Activated naive CD8-positive, alpha-beta T cell (primary cell): ENCODE measurements around the gene SLC1A2.

Experiments
- H3K27ac Mint-ChIP-seq: one replicate; pipeline ENCODE4 v1.8.0; 2021; ENCODE audit warnings: mixed read lengths
- H3K27me3 Mint-ChIP-seq: one replicate; pipeline ENCODE4 v1.8.0; 2021; ENCODE audit warnings: mixed read lengths
- H3K36me3 Mint-ChIP-seq: one replicate; pipeline ENCODE4 v1.8.0; 2021; ENCODE audit warnings: mixed read lengths
- H3K4me1 Mint-ChIP-seq: one replicate; pipeline ENCODE4 v1.8.0; 2021; ENCODE audit warnings: low read depth, mixed read lengths
- H3K4me3 Mint-ChIP-seq: one replicate; pipeline ENCODE4 v1.8.0; 2021; ENCODE audit warnings: mild to moderate bottlenecking, mixed read lengths
- H3K9me3 Mint-ChIP-seq: one replicate; pipeline ENCODE4 v1.8.0; 2021; ENCODE audit warnings: low read depth, mixed read lengths

The SLC1A2 gene

DNA sequence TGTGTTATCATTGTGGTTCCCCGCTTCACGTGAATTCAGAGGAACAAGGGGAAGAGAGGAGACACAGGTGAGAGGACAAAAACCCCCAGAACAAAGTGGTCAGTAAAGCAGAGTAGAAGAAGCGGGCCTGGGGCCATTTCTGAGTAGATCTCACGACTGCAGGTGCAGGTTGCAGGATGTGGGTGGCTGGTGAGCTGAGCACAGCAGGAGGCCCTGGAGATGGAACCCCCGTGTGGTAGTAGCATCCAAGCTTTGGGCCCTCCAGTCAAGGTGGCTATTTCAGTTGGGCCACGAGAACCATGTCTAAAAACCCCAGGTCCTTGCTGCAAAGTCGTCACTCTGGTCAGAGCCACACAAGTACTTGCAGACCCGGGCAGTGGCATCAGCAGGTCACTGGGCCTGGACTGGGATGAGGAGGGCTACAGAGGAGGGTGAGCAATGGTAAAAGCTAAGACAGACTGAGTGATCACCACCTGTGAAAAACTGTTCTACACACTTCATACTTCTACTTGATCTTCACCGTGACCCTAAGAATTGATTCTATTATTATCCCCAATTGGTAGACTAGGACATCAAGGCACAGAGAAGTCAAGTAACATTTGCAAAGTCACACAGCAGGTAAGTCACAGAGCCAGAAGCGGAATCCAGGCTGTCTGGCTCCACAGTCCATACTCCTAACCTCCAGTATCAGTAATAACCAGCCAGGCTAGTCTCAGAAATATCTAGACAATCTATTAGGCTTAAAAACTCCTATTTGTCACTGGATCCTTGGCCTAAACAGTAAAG lies 43.8 kb downstream of the SLC1A2 start:
- H3K36me3 Mint-ChIP-seq, result no peaks in the 10 kb centered on the region

DNA sequence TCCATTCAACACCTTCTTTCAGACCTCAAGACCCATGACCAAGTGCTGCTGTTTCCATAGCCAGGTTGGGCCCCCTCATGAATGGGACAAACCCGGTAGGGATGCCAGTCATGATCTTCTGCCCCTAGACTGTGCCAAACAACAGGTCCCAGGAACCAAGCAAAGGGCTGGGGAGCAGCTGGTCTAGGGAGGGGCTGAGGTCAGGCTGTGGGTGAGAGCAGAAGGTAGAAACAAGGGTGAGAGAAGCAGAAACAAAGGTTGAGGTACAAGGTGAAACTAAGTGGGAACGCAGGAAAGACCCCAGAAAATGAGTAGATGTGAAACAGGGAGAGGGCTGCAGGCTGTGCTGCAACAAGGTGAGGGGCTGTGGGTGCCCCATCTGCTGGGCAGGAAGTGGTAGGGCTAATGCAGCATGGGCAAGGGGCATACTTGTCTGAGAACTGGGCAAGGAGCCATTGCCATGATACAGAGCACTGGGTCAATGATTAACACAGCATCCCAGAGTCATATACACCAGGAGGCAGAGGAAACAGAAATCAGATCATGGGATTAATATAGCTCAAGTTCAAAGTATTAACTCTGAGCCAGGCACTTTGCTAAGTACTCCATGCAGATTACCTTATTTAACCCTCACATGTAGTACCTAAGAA lies 45.9 kb downstream of the SLC1A2 start:
- Mint-ChIP-seq H3K27me3 (peaks cover 2% of the 10 kb centered on the region), H3K27ac (no peak overlapping the region), H3K36me3 (no peaks in the 10 kb centered on the region), H3K9me3 (no peaks in the 10 kb centered on the region), H3K4me3 (no peak overlapping the region), H3K4me1 (no peaks in the 10 kb centered on the region)

More for the DNA sequence above, 43.8 kb downstream of the SLC1A2 start:
- H3K4me3 Mint-ChIP-seq, result no peak overlapping the region
- H3K27ac Mint-ChIP-seq, result no peak overlapping the region
- H3K27me3 Mint-ChIP-seq, result peaks cover 2% of the 10 kb centered on the region
- H3K9me3 Mint-ChIP-seq, result no peaks in the 10 kb centered on the region
- no peaks in the 10 kb centered on the region for H3K4me1 Mint-ChIP-seq

DNA sequence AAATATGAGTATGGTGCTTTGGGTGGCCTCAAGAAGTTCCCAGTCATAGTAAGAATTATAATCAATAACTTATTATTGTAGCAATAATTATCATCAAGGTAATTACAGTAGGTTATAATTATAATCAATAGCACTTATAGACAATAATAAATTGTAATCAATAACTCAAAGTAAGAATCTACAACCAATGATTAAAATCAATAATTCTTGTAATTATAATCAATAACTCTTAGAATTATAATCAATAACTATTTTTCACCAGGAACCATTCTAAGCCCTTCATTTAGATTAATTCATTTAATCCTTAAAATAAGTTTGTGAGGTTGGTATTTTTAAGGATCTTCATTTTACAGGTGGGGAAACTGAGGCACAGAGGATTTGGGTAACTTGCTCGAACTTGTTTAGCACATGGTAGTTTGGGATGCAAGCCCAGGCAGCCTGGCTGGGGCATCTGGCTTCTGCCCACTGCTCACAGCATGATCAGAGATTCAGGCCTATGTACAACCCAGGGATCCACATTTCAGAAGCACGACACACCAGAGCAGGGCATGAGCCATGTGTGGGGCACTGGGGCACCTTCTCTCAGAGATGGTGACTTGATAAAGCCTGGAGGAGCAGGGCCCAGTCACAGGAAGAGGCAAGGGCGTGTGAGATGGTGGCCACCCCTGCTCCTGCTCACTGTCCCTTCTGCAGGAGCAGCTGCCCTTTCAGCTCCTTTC lies 46.6 kb downstream of the SLC1A2 start:
- H3K4me3 Mint-ChIP-seq, result no peak overlapping the region
- H3K36me3 Mint-ChIP-seq, result no peaks in the 10 kb centered on the region
- H3K9me3 Mint-ChIP-seq, result no peaks in the 10 kb centered on the region
- H3K27ac Mint-ChIP-seq, result no peak overlapping the region
- peaks cover 2% of the 10 kb centered on the region for H3K27me3 Mint-ChIP-seq
- H3K4me1 Mint-ChIP-seq, result no peaks in the 10 kb centered on the region

DNA sequence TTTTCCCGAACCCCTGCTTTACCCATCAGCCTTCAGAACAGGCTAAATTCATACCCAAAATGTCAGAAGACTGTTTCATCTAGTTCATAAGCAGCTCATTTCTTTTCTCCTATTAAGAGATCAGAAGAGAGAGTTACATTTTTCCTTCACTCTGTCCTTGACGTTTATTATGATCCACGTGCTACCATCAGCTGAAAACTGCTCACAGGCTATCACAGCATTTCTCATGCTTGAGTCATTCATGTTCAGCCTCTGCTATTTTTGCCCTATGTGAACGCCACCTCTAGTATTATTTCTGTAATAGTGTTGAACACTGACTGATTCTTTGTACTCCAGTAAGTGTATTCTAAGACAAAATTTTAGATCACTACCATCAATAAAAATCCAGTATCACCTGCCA lies 51.9 kb downstream of the SLC1A2 start:
- H3K4me3 Mint-ChIP-seq, result no peak overlapping the region

DNA sequence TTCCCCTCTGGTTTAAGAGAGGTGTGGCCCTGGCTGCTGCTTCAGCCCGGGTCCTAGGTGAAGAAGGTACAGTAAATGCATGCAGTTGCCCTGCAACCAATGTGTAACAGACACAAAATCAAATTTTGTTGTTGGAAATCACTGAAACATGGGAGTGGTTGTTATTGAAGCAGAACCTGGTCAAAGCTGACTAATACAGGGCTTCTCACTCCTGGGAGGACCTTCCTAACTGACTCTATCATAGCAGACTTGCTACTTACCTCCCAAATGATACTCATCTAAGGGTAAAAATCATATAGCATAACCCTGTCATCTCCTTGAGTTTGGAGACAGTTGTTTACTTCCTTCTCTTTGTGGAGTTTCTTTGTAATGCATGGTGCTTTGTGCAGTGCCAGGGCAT lies 52.6 kb downstream of the SLC1A2 start:
- peaks cover 3% of the 10 kb centered on the region for H3K36me3 Mint-ChIP-seq
- H3K27ac Mint-ChIP-seq, result no peak overlapping the region

More for the DNA sequence above, 51.9 kb downstream of the SLC1A2 start:
- peaks cover 2% of the 10 kb centered on the region for H3K27me3 Mint-ChIP-seq
- no peak overlapping the region for H3K27ac Mint-ChIP-seq
- H3K36me3 Mint-ChIP-seq, result peaks cover 3% of the 10 kb centered on the region
- H3K9me3 Mint-ChIP-seq, result no peaks in the 10 kb centered on the region
- H3K4me1 Mint-ChIP-seq, result no peaks in the 10 kb centered on the region

DNA sequence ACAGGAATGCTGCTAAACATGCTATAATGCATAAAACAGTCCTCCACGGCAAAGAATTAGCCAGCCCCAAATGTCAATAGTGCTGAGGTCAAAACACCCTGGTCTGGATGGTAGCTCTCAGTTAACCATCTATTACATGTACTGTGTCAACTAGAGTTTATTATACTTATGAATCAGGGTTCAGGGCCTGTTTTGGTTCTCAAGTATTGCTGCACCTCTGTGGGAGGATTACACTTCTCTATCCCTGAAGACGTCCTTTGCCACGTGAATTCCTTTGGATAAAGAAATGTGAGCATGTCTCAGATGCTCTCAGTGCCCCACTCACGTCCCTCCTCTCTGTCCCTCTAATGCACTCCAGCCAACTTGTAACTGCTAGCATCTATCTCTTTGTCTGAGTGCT lies 53.4 kb downstream of the SLC1A2 start:
- peaks cover 3% of the 10 kb centered on the region for H3K36me3 Mint-ChIP-seq
- H3K4me3 Mint-ChIP-seq, result no peak overlapping the region
- no peaks in the 10 kb centered on the region for H3K9me3 Mint-ChIP-seq
- H3K27ac Mint-ChIP-seq, result no peak overlapping the region
- H3K4me1 Mint-ChIP-seq, result no peaks in the 10 kb centered on the region
- H3K27me3 Mint-ChIP-seq, result no peaks in the 10 kb centered on the region

More for the DNA sequence above, 52.6 kb downstream of the SLC1A2 start:
- H3K4me1 Mint-ChIP-seq, result no peaks in the 10 kb centered on the region
- H3K27me3 Mint-ChIP-seq, result peaks cover 2% of the 10 kb centered on the region
- H3K9me3 Mint-ChIP-seq, result no peaks in the 10 kb centered on the region
- no peak overlapping the region for H3K4me3 Mint-ChIP-seq

DNA sequence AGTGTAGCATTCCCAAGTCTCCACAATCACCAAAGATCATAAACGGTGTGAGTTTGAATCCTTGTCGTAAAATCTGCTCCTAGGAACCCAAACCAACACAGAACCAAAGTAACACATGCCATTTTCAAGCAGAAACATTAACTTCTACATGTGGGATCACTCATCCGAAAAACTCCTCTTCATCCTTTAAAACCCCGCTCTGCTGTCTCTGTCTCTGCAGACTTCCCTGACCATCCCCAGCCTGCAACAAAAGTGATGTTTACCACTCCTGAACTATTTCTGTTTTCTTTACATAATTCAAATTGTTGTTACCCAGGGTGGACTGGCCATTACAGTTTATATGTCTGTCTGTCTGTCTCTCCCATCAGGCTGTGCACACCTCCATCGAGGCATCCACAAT lies 54.0 kb downstream of the SLC1A2 start:
- Mint-ChIP-seq H3K27me3 (no peaks in the 10 kb centered on the region), H3K4me3 (no peak overlapping the region), H3K4me1 (no peaks in the 10 kb centered on the region), H3K36me3 (peaks cover 3% of the 10 kb centered on the region), H3K27ac (no peak overlapping the region), H3K9me3 (no peaks in the 10 kb centered on the region)

DNA sequence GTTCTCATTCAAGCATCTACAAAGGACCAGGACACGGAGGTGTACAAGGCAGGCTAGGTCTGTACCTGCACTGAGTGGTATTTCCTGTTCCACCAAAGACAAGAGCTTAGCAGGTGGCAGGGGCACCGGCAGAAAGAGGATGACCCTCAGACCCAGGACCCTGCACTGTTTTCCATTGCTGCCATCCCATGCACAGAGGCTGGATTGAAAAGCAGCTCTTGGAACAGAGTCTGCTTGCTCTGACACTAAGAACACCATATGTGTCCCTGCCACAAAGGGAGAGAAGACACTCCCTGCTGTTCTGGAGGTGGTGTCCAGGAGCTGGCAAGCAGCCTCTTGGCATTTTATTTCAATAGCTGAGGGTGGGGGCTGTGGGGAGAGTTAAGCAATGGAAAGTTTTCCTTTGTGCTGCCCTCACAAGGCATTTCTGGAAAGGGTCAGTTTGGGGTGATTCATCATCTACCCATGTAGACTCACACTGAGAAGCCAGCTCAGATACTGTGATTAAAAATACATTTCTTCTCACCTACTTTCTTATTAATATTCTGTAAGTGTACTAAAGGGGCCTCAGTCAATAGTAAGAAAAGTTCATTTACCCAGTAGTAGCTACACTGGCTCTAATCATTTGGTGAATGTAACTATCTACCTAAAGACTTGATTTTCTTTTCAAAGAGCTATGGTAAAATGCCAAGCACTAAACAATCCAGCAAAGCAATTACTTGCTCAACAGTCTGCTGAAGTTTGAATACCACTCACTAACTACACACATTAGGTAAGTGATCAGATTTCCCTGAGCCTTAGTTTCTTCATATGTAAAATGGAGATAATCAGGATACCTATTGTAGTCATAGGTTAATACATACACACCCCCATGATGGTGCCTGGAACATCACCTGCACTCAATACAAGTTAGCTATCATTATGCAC lies 55.2 kb downstream of the SLC1A2 start:
- no peak overlapping the region for H3K4me3 Mint-ChIP-seq
- H3K9me3 Mint-ChIP-seq, result no peaks in the 10 kb centered on the region
- peaks cover 3% of the 10 kb centered on the region for H3K36me3 Mint-ChIP-seq
- no peaks in the 10 kb centered on the region for H3K4me1 Mint-ChIP-seq
- no peak overlapping the region for H3K27ac Mint-ChIP-seq
- no peaks in the 10 kb centered on the region for H3K27me3 Mint-ChIP-seq

DNA sequence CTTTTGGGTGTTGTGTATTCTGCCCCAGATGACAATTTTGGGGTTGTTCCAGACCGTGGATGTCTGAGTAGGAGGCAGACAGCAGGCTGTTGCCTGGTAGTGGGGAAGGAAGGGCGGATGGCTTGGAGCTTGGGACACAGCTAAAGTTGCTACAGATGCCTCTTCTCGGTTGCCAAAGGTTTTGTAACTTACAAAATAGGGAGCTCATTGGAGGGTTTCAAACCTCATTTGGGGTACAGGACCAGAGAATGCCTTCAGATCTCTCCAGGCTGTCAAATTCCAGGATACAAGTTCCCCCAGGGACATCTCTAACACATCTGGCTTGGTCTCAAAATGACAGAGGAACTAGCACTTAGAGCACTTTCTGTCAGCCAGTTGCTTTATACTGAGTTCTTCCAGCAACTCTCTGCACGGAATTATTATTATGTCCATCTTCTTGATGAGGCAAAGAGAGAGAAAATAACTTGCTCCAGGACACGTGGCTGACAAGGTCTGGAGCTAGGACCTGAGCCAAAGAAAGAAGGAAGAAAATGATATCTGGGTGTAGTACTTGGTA lies 56.0 kb downstream of the SLC1A2 start:
- no peak overlapping the region for H3K4me3 Mint-ChIP-seq
- H3K27ac Mint-ChIP-seq, result no peak overlapping the region
- peaks cover 2% of the 10 kb centered on the region for H3K4me1 Mint-ChIP-seq
- H3K36me3 Mint-ChIP-seq, result peaks cover 3% of the 10 kb centered on the region
- no peaks in the 10 kb centered on the region for H3K27me3 Mint-ChIP-seq
- no peaks in the 10 kb centered on the region for H3K9me3 Mint-ChIP-seq

DNA sequence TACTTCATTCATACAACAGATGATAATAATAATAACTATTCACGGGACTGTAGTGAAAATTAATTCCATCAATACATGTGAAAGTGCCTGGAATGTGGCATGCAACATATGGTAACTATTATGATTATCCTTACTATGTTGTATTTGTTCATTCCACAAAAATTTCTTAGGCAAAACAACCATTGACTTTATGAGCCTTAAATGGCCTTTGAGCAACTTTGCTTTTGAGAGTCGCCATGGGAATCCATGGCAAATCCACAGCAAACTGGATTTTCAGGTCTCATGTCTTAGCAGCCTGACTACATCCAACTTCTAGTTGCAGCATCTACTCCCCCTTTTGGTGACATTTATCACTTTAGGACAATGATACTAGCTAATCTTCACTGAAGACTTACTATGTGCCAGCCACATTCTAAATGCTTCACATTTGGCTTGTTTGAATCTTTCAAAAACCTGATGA lies 56.8 kb downstream of the SLC1A2 start:
- Mint-ChIP-seq H3K4me3 (no peak overlapping the region), H3K27ac (no peak overlapping the region), H3K4me1 (peaks cover 2% of the 10 kb centered on the region), H3K9me3 (no peaks in the 10 kb centered on the region), H3K36me3 (peaks cover 3% of the 10 kb centered on the region), H3K27me3 (no peaks in the 10 kb centered on the region)

DNA sequence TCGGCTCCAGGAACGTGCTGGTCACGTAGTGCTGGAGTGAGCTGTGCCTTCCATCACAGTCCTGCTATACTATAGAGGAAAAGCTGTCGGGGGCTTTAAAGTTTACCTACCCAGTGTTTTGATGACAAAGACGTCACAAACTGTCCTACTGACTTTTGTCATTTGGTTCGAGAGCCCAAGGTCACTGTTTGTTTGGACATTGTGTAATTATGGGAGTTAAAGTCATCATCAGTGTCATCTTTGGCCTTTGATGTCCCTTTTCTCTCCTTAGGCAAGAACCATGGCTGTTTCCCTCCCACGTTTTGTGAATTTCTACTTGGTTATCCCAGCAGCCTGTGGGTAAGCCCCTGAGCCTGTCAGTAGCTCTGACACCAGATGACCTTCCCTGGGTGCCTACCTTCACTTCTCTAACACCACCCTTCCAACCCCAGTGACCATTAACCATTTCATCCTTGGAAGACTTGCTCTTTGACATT lies 59.3 kb downstream of the SLC1A2 start:
- H3K27me3 Mint-ChIP-seq, result no peaks in the 10 kb centered on the region
- H3K36me3 Mint-ChIP-seq, result no peaks in the 10 kb centered on the region
- H3K4me3 Mint-ChIP-seq, result no peak overlapping the region
- no peaks in the 10 kb centered on the region for H3K9me3 Mint-ChIP-seq
- no peak overlapping the region for H3K27ac Mint-ChIP-seq
- H3K4me1 Mint-ChIP-seq, result peaks cover 7% of the 10 kb centered on the region

DNA sequence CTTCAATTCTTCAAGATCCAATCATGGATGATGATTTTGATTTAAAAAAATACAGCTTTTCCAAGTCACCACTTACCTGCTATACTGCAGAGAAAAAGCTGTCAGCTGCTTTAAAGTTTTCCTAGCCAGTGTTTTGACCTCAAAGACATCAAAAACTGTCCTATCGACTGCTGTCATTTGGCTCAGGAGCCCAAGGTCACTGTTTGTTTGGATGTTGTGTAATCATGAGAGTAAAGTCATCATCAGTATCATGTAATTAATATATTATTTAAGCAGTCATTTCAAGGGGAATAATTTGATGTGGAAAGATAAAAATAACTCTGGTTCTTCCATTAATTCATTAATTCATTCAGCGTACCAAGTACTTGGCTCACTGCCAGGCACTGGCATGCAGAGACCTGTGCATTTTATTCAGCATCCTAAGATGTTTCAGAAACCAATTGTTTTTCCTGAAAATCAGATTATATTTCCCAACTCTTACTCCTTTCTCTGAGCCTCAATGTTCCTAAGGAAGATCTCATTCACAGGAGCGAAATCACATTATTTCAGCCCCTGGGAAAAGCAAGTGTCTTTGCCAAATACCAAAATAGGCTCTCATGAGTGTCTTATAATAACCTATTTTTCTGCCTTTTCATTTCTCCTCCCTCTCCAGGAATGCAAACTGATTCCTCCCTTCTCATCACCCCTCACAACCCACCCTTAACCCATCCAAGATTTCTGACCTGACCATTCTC lies 59.9 kb downstream of the SLC1A2 start:
- Mint-ChIP-seq H3K4me1 (peaks cover 8% of the 10 kb centered on the region), H3K27ac (no peak overlapping the region)

DNA sequence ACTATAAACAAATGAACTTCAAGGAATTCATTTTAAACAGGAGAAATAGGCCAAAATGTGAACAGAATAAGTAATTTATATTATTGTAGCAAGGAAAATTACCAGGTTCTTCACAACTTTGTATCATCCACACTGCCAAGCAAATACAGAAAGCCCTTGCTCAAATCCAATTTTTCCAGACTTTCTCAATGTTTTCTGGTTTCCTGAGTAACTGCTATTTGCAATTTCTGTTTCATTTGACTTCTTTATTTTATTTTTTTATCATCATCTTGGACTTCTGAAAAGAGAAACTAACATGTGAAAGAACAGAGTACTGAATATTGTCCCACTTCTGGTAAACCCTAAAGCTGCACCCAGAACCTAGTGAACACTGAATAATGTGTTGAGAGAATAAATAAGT lies 61.0 kb downstream of the SLC1A2 start:
- H3K27me3 Mint-ChIP-seq, result no peaks in the 10 kb centered on the region
- H3K9me3 Mint-ChIP-seq, result no peaks in the 10 kb centered on the region
- no peaks in the 10 kb centered on the region for H3K36me3 Mint-ChIP-seq
- no peak overlapping the region for H3K4me3 Mint-ChIP-seq
- H3K27ac Mint-ChIP-seq, result no peak overlapping the region
- peaks cover 8% of the 10 kb centered on the region for H3K4me1 Mint-ChIP-seq

More for the DNA sequence above, 59.9 kb downstream of the SLC1A2 start:
- no peaks in the 10 kb centered on the region for H3K36me3 Mint-ChIP-seq
- no peaks in the 10 kb centered on the region for H3K9me3 Mint-ChIP-seq
- no peak overlapping the region for H3K4me3 Mint-ChIP-seq
- H3K27me3 Mint-ChIP-seq, result no peaks in the 10 kb centered on the region
